HL-60 (cell line): ENCODE data around the gene SCAI.

Source experiments
- CTCF ChIP-seq: IDR thresholded peaks from one replicate; pipeline ENCODE4 v1.5.1; 2011; ENCODE audit warnings: low read length, control low read depth, inconsistent platforms; ENCODE audit not compliant: insufficient read depth
- GABPA ChIP-seq: IDR thresholded peaks from 2 replicates; pipeline ENCODE4 v1.6.1; 2012; ENCODE audit warnings: low read depth
- POLR2AphosphoS5 ChIP-seq: IDR thresholded peaks from 2 replicates; pipeline ENCODE4 v1.6.1; 2012; ENCODE audit warnings: low read depth

- TF ChIP-seq GABPA (no peak), POLR2AphosphoS5 (no peak), CTCF (no peak)
Measured at GRCh38 chr9:124899845-124900244, 243.5 kb downstream of the SCAI start.
